ENCODE measurements around the gene TEX14. TPM values are rescaled to one million over a fixed set of nuclear protein-coding genes. Genes with fewer than 3 reads are reported as not detected.

The TEX14 gene
- total RNA-seq, 4 donors from 2014 or later, result 0.27 TPM; not detected in 3

- Histone ChIP-seq H3K27ac (no peak overlapping the region), H3K27me3 (no peaks in the 10 kb centered on the region), H3K9me3 (no peaks in the 10 kb centered on the region), H3K36me3 (no peaks in the 10 kb centered on the region), H3K4me1 (no peaks in the 10 kb centered on the region), H3K4me3 (no peak overlapping the region)
- intact Hi-C loops (cut with DNase I; ENCODE audit: low total_unique reads), result no loop called here
- in situ Hi-C loops (cut with MboI; ENCODE audit: low pct_ligation_motif_present in 1 of 4, low pct_unique_long_range_greater_than_20kb in 1 of 4, low sequenced_read_pairs in 3 of 4), result no loop called here
- no peak for TF ChIP-seq POLR2AphosphoS5 (IDR thresholded peaks at IDR 0.05)
- no peak for TF ChIP-seq POLR2A (IDR thresholded peaks at IDR 0.05)
- TF ChIP-seq CTCF (IDR thresholded peaks at IDR 0.05), result no peak
- no peak for TF ChIP-seq EP300 (IDR thresholded peaks at IDR 0.05; ENCODE audit: low read depth)
- DNase-seq, result no peak
Observed at GRCh38 chr17:58730937-58731336, 39.1 kb upstream of the TEX14 start.

- no peak for TF ChIP-seq CTCF (IDR thresholded peaks at IDR 0.05)
- TF ChIP-seq EP300 (IDR thresholded peaks at IDR 0.05; ENCODE audit: low read depth), result no peak
- no peak for TF ChIP-seq POLR2A (IDR thresholded peaks at IDR 0.05)
- TF ChIP-seq POLR2AphosphoS5 (IDR thresholded peaks at IDR 0.05), result no peak
- no peak for DNase-seq
- Histone ChIP-seq H3K27me3 (no peaks in the 10 kb centered on the region), H3K36me3 (no peaks in the 10 kb centered on the region), H3K4me1 (no peaks in the 10 kb centered on the region), H3K9me3 (no peaks in the 10 kb centered on the region), H3K4me3 (no peak overlapping the region), H3K27ac (no peak overlapping the region)
- 0 to 29% methylated on average over 1 of the region's 1 CpG for whole genome bisulfite sequencing, 2 donors (ENCODE audit: low coverage in 1 of 2)
- intact Hi-C loops (cut with DNase I; ENCODE audit: low total_unique reads), result loop anchor here (5.0 kb wide), 1 partner anchor 444 kb away; no protein-coding TSS in a partner anchor
- in situ Hi-C loops (cut with MboI; ENCODE audit: low pct_ligation_motif_present in 1 of 4, low pct_unique_long_range_greater_than_20kb in 1 of 4, low sequenced_read_pairs in 3 of 4), result no loop called here
Observed at GRCh38 chr17:58728798-58729197, 37.0 kb upstream of the TEX14 start.

GRCh38 chr17:58722696-58723095 is 30.9 kb upstream of the TEX14 start:
- 93 to 99% methylated on average over 2 of the region's 2 CpGs for WGBS, 2 donors (ENCODE audit: low coverage in 1 of 2)
- H3K4me3 ChIP-seq, result no peak overlapping the region
- H3K9me3 ChIP-seq, result no peaks in the 10 kb centered on the region
- no peak overlapping the region for H3K27ac ChIP-seq
- TF ChIP-seq CTCF (IDR thresholded peaks at IDR 0.05) (no peak), POLR2AphosphoS5 (IDR thresholded peaks at IDR 0.05) (no peak), POLR2A (IDR thresholded peaks at IDR 0.05) (no peak), EP300 (IDR thresholded peaks at IDR 0.05; ENCODE audit: low read depth) (no peak)
- H3K36me3 ChIP-seq, result no peaks in the 10 kb centered on the region
- no peak for DNase-seq
- intact Hi-C loops (cut with DNase I; ENCODE audit: low total_unique reads) (no loop called here), in situ Hi-C loops (cut with MboI; ENCODE audit: low pct_ligation_motif_present in 1 of 4, low pct_unique_long_range_greater_than_20kb in 1 of 4, low sequenced_read_pairs in 3 of 4) (no loop called here)
- H3K4me1 ChIP-seq, result no peaks in the 10 kb centered on the region
- H3K27me3 ChIP-seq, result no peaks in the 10 kb centered on the region

GRCh38 chr17:58722274-58722673 is 30.4 kb upstream of the TEX14 start:
- DNase-seq, result no peak
- Histone ChIP-seq H3K4me3 (no peak overlapping the region), H3K27me3 (no peaks in the 10 kb centered on the region), H3K36me3 (no peaks in the 10 kb centered on the region), H3K4me1 (no peaks in the 10 kb centered on the region), H3K27ac (no peak overlapping the region), H3K9me3 (no peaks in the 10 kb centered on the region)
- intact Hi-C loops (cut with DNase I; ENCODE audit: low total_unique reads), result no loop called here
- in situ Hi-C loops (cut with MboI; ENCODE audit: low pct_ligation_motif_present in 1 of 4, low pct_unique_long_range_greater_than_20kb in 1 of 4, low sequenced_read_pairs in 3 of 4), result no loop called here
- WGBS, 2 donors (ENCODE audit: low coverage in 1 of 2), result 97 to 100% methylated on average over 1 of the region's 1 CpG
- no peak for TF ChIP-seq CTCF (IDR thresholded peaks at IDR 0.05)
- no peak for TF ChIP-seq POLR2A (IDR thresholded peaks at IDR 0.05)
- no peak for TF ChIP-seq POLR2AphosphoS5 (IDR thresholded peaks at IDR 0.05)
- no peak for TF ChIP-seq EP300 (IDR thresholded peaks at IDR 0.05; ENCODE audit: low read depth)

Measured in transverse colon (tissue), 4 donors.